ENCODE results near the gene NR5A2.
"Not testable (repeated sequence)": the region's sequence is repeated elsewhere in the genome, so short reads cannot be mapped to it uniquely, and the experiment has no call there.

NR5A2 gene

GRCh38 chr1:200162877-200163276, 135.4 kb downstream of the NR5A2 start:
- DNase-seq = no peak

GRCh38 chr1:200163911-200164310, 136.4 kb downstream of the NR5A2 start:
- DNase-seq = no peak

GRCh38 chr1:200165493-200166220, 138.1 kb downstream of the NR5A2 start:
- no peak for DNase-seq

GRCh38 chr1:200166411-200166810, 138.9 kb downstream of the NR5A2 start:
- DNase-seq = no peak

GRCh38 chr1:200168926-200169325, 141.4 kb downstream of the NR5A2 start:
- no peak for DNase-seq

- no peak for DNase-seq
These were observed 144.8 kb downstream of the NR5A2 start for GRCh38 chr1:200172311-200172710.

- no peak for DNase-seq
These were observed 145.6 kb downstream of the NR5A2 start for GRCh38 chr1:200173097-200173618.

- no peak for DNase-seq
These were observed 147.2 kb downstream of the NR5A2 start for GRCh38 chr1:200174525-200175295.

- no peak for DNase-seq
These were observed 148.7 kb downstream of the NR5A2 start for GRCh38 chr1:200176181-200176580.

GRCh38 chr1:200176798-200177197, 149.3 kb downstream of the NR5A2 start:
- DNase-seq = no peak

- DNase-seq = no peak
These were observed 150.8 kb downstream of the NR5A2 start for GRCh38 chr1:200178340-200178739.

GRCh38 chr1:200179126-200179780, 151.7 kb downstream of the NR5A2 start:
- no peak for DNase-seq

GRCh38 chr1:200179781-200180160, 152.3 kb downstream of the NR5A2 start:
- DNase-seq = no peak

- DNase-seq = peak in 9 of 51 donors; percentile 2 to 21 (median 11)
These were observed 153.3 kb downstream of the NR5A2 start for GRCh38 chr1:200180821-200181220.

GRCh38 chr1:200181861-200182260, 154.4 kb downstream of the NR5A2 start:
- no peak for DNase-seq

- DNase-seq = no peak
These were observed 155.2 kb downstream of the NR5A2 start for GRCh38 chr1:200182701-200183100.

- no peak for DNase-seq
These were observed 156.1 kb downstream of the NR5A2 start for GRCh38 chr1:200183637-200184036.

- DNase-seq = peak in 31 of 51 donors; percentile 1 to 71 (median 27)
These were observed 156.7 kb downstream of the NR5A2 start for GRCh38 chr1:200184196-200184595.

GRCh38 chr1:200185191-200185590, 157.7 kb downstream of the NR5A2 start:
- DNase-seq = not testable (repeated sequence)

GRCh38 chr1:200187332-200187731, 159.8 kb downstream of the NR5A2 start:
- DNase-seq = not testable (repeated sequence)

- DNase-seq = no peak
These were observed 164.5 kb downstream of the NR5A2 start for GRCh38 chr1:200191993-200192392.

- DNase-seq = no peak
These were observed 167.0 kb downstream of the NR5A2 start for GRCh38 chr1:200194477-200194876.

Measured in hypothalamus (tissue), 51 donors.